Retina (tissue), 1 donor: Measurements from ENCODE around the gene ARHGEF12.

Experiments used
- DNase-seq: peaks from one replicate; pipeline ENCODE4 v3.0.0-alpha.2; 2016

The ARHGEF12 gene

GRCh38 chr11:120521176-120521575 lies 185.0 kb downstream of the ARHGEF12 start:
- DNase-seq = no peak

GRCh38 chr11:120522021-120522420 lies 185.8 kb downstream of the ARHGEF12 start:
- DNase-seq = no peak

DNA sequence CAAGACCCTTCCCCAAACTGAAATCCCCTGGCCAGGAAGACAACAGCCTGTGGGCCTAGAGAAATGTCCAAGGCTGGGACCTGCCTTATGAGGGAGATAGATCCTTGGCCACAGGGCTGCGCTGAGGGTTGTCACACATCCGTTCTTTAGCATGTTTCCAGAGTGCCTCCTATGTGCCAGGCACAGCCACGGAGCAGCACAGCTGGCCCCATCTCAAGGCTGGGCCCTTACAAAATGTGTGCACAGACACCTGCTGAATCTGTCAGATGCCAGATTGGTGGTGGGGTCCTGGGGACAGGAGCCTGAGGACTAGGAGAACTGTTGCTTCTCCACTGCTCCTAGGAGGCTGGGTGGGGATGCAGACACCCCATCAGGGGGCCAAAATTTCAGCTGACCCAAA lies 186.5 kb downstream of the ARHGEF12 start:
- DNase-seq = no peak

DNA sequence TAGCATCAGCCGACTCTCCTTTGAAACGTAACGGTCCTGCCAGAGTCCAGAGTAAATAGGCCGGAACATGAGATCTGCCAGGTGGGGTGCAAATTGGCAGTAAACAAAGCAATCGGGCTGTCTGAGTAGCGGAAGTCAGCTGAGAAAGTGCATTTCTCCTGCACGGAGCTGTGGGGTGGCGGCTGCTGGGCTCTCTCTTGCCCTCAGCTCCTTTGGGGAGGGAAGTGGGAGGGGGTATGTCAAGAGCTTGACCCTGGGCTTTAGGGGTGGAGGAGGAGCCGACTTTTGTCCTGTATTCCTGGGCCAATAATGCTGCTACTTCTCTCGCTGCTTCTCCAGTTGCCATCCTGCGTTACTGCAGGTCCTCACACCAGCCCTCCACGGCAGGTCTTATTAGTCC lies 187.0 kb downstream of the ARHGEF12 start:
- no peak for DNase-seq

GRCh38 chr11:120524536-120525085 lies 188.4 kb downstream of the ARHGEF12 start:
- no peak for DNase-seq

GRCh38 chr11:120525261-120526171 lies 189.3 kb downstream of the ARHGEF12 start:
- no peak for DNase-seq

DNA sequence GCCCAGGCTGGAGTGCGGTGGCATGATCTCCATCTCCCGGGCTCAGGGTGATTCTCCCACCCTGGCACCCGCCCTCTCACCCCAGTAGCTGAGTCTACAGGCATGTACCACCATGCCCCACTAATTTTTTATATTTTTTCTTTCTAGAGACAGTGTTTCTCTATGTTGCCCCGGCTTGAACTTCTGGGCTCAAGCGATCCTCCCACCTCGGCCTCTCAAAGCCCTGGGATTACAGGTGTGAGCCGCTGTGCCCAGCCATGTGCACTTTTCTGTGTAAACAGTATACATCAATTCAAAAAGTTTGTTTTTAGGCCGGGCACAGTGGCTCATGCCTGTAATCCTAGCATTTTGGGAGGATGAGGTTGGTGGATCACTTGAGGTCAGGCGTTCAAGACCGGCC lies 190.0 kb downstream of the ARHGEF12 start:
- no peak for DNase-seq

DNA sequence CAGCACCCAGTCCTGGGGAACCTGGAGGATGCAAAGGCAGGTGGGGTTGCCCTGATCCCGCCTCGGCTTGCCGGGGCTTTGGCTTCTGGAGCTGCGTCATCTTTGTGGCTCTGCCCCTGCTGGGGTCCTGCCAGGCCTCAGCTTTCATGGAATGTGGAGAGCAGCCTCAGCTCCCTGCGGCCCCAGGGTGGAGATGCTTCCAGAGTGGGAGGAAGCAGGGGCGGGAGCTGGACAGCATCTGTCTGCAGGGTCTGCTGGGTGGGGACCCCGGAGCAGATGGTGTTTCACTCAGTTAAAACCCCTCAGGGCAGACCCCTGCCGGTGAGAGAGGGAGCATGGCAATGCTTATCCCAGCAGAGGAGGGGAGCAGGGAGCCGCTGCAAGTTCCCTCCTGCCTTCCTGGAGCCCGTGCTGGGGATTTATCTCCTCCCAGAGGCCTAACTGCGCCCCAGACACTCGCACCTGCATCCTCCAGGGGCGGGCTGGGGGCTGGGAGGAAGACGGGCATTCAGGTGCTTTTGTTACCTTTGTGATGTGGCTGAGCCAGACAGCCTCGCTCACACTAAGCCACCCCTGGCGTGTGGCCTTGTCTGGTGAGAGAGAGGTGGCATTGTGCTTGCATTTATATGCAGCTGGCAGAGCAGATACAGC lies 191.0 kb downstream of the ARHGEF12 start:
- peak; percentile 77 for DNase-seq

DNA sequence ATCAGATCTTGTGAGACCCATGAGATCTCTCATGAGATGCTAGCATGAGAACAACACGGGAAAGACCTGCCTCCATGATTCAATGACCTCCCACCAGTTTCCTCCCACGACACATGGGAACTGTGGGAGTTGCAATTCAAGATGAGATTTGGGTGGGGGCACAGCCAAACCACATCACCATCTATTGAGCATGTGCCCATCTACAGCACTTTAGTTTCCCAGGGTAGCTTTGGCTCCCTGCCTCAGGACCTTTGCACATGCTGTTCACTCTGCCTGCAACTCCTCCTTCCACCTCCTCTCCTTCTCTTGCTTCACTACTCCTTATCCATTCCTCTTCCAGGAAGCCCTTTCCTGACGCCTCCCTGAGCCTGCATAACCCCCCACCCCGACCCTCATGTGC lies 192.5 kb downstream of the ARHGEF12 start:
- DNase-seq = no peak

GRCh38 chr11:120529214-120529613 lies 193.0 kb downstream of the ARHGEF12 start:
- DNase-seq = no peak

- no peak for DNase-seq
These were observed 193.7 kb downstream of the ARHGEF12 start for GRCh38 chr11:120529911-120530310.

DNA sequence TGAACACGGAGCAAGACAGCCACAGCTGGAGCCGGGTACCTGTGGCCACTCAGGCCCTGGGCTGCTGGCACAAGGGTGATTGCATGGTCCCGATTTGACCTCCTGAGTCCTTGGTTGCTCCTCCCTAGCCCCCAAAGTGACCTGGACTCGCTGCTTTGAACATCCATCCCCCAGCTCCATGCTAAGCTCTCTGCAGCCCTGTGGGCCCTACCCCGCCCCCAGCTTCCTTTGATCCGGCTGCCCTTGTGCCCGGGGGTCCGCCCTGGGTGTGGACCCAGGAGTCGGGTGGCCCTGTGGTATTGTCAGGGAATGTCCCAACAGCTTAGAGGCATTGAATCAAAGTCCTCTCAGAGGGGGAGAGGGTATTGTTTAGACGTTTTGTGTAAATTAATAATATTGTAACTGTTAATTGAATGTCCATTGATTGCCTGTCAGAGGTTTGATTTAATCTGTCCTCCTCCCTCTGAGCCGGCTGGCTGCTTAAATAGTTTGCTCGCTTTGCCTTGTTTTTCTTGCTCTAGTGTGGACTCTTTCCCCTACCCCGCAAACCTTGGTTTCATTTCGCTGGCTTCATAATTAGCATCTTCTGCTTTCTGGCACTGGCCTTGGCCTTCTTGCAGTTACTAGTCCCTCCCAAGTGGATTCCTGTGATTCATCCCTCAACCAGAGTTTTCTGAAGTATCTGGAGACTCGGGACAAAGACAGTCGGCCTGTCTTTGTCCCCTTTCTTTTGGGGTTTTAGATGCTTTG lies 196.0 kb downstream of the ARHGEF12 start:
- no peak for DNase-seq

GRCh38 chr11:120532832-120533196 lies 196.6 kb downstream of the ARHGEF12 start:
- no peak for DNase-seq

- DNase-seq = no peak
These were observed 200.0 kb downstream of the ARHGEF12 start for GRCh38 chr11:120536091-120536796.

DNA sequence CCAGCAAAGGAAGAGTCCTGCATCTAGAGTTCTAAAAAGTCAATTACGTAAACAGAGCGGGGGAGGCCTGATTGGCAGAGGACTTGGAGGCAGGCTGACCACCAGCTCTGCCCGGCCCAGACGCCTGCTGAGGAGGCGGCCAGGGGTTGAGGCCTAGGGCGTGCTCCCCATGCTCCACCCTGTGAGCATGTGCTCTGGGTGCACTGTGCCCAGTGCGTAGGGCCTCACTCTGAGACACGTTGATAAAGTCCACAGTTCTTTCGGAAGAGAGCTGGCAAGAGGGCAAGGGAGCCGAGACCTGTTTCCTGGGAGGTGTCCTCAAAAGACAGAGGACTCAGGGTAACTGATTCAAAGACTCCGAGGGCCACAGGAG lies 200.6 kb downstream of the ARHGEF12 start:
- DNase-seq = no peak

DNA sequence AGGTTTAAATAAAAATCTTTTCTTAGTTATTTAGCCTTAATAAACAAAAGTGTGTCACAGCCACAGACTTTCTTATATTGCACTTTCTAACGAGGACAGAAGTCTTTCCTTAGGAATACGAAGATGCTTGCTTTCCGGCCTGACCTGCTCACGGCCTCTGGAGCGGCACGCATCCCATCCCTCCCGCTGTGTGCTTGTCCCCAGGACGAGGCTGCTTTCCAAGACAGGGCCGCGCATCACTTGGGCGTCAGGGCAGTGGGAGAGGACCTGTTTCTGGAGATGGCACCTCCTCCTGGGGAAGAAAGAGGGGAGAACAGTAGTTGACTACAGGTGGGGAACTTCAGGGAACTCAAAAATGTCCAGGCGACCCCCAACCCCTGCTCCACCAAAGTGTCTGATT lies 201.8 kb downstream of the ARHGEF12 start:
- DNase-seq = no peak

- DNase-seq = no peak
These were observed 202.5 kb downstream of the ARHGEF12 start for GRCh38 chr11:120538707-120539106.
